Spleen (tissue), 11 donors: ENCODE results near the gene IGF1R. TPM values are rescaled to one million over a fixed set of nuclear protein-coding genes. Genes with fewer than 3 reads are reported as not detected.

Experiments used
- DNase-seq: peaks from one replicate; pipeline ENCODE4 v3.0.0-alpha.2; 2020
- H3K27ac ChIP-seq, 8 donors: fragments of 200-600 bp; sonication (generic) in 7 of 8; 1 replicate in 4 of 8; 2 replicates in 4 of 8; pipeline versions ENCODE4 v1.5.0 to v1.8.0; 2016 to 2021; ENCODE audit warnings: inconsistent platforms in 4 of 8, mild to moderate bottlenecking in 4 of 8, moderate library complexity in 1 of 8
- H3K27me3 ChIP-seq, 7 donors: fragments of 200-600 bp; sonication (generic) in 6 of 7; replicated peaks in 1 of 7; 1 replicate in 4 of 7; 2 replicates in 3 of 7; pipeline versions ENCODE4 v1.5.0 to v1.8.0; 2016 to 2021; ENCODE audit warnings: inconsistent platforms in 3 of 7, mild to moderate bottlenecking in 1 of 7
- H3K36me3 ChIP-seq, 6 donors: fragments of 200-600 bp; sonication (generic) in 5 of 6; 1 replicate in 4 of 6; 2 replicates in 2 of 6; pipeline versions ENCODE4 v1.5.0 to v1.8.0; 2016 to 2021; ENCODE audit warnings: inconsistent platforms in 2 of 6
- H3K4me1 ChIP-seq, 6 donors: fragments of 200-600 bp; sonication (generic) in 5 of 6; 1 replicate in 3 of 6; 2 replicates in 3 of 6; pipeline versions ENCODE4 v1.5.0 to v1.8.0; 2016 to 2021; ENCODE audit warnings: inconsistent platforms in 3 of 6
- H3K4me3 ChIP-seq, 8 donors: fragments of 200-600 bp; sonication (generic) in 7 of 8; 1 replicate in 4 of 8; 2 replicates in 4 of 8; pipeline versions ENCODE4 v1.5.0 to v1.8.0; 2016 to 2021; ENCODE audit warnings: inconsistent platforms in 4 of 8, mild to moderate bottlenecking in 4 of 8, moderate library complexity in 2 of 8
- H3K9me3 ChIP-seq, 8 donors: fragments of 200-600 bp; sonication (generic) in 7 of 8; 1 replicate in 4 of 8; 2 replicates in 4 of 8; pipeline versions ENCODE4 v1.5.0 to v1.8.0; 2016 to 2021; ENCODE audit warnings: inconsistent platforms in 4 of 8
- CTCF ChIP-seq, 11 experiments: fragments of 200-600 bp in 7 of 11; fragments of 450-650 bp in 4 of 11; sonication (generic) in 4 of 11; IDR thresholded peaks in 8 of 11; conservative IDR thresholded peaks in 3 of 11; 1 replicate in 7 of 11; 2 replicates in 4 of 11; pipeline versions ENCODE4 v1.4.0 to v1.8.0; 2016 to 2021; ENCODE audit warnings: antibody characterized with exemption in 11 of 11, inconsistent platforms in 4 of 11, mild to moderate bottlenecking in 1 of 11
- POLR2A ChIP-seq, 3 donors: fragments of 450-650 bp; IDR thresholded peaks; one replicate each; pipeline ENCODE4 v1.5.1; 2017; ENCODE audit warnings: antibody characterized with exemption in 3 of 3, mild to moderate bottlenecking in 1 of 3
- POLR2AphosphoS5 ChIP-seq, 3 donors: sonication (generic); formaldehyde crosslinking; IDR thresholded peaks; one replicate each; pipeline ENCODE4 v1.5.1; 2017; ENCODE audit warnings: antibody characterized with exemption in 3 of 3
- WGBS, 5 donors: extraction: QIAGEN DNeasy Blood & Tissue Kit in 3 of 5; methylation state at CpG; one replicate each; pipeline versions ENCODE4 v1.1.5 to v1.1.7; 2013 to 2018; 5-methylcytosine and 5-hydroxymethylcytosine counted together
- intact Hi-C: fragments of 100-400 bp; cut with DNase I; formaldehyde crosslinking; loops from one replicate; pipeline ENCODE4 v1.15.0; 2023; ENCODE audit warnings: low total_unique reads
- polyA plus RNA-seq, 3 donors: library from polyadenylated mRNA; stranded (reverse); fragments of 200-250 nt; gene quantifications; one replicate each; pipeline ENCODE4 v1.2.1, GENCODE V29; 2013
- total RNA-seq, 7 donors: library from RNA; depleted of rRNA in 3 of 7; stranded (reverse); fragments of >200 nt in 3 of 7; fragmentation: NEBNext Ultra II Directional in 4 of 7; extraction: Animal tissue kit (Norgen Biotek cat#: 25700) in 4 of 7; gene quantifications; one replicate each; pipeline versions ENCODE4 v1.1.0 to v1.2.1, GENCODE V29; 2016 to 2021
- donor health status: healthy with polysubstance abuse.
- donor health status: DM: no; HTN: no; CAD: no; lungs with moderate emphysema.
- donor health status: DM: no; HTN: no; CAD: no.
- donor health status: Bipolar disorder and iron deficiency.
- donor health status: healthy.
- donor health status: DM: no; HTN: no; CAD: no.
- donor health status: DM: yes; HTN: yes; CAD: no.

Gene IGF1R
- total and polyA plus RNA-seq, 10 donors = 1.1 to 104 (median 53.1) TPM

GRCh38 chr15:98698792-98699191 is 50.5 kb downstream of the IGF1R start:
- peaks cover 0 to 66% (median 23%) of the 10 kb centered on the region in 6 donors for H3K4me1 ChIP-seq
- 48 to 79% (median 64%) methylated on average over 2 of the region's 2 CpGs for WGBS, 5 donors

GRCh38 chr15:98699591-98700424 is 51.5 kb downstream of the IGF1R start:
- Histone ChIP-seq H3K9me3 (no peaks in the 10 kb centered on the region), H3K27ac (no peak overlapping the region), H3K4me3 (no peak overlapping the region), H3K36me3 (no peaks in the 10 kb centered on the region), H3K4me1 (peaks cover 0 to 76% (median 25%) of the 10 kb centered on the region in 6 donors), H3K27me3 (no peaks in the 10 kb centered on the region)
- DNase-seq = no peak
- intact Hi-C loops = no loop called here
- 74 to 80% (median 79%) methylated on average over 11 of the region's 11 CpGs for WGBS, 5 donors
- TF ChIP-seq POLR2A (IDR thresholded peaks at IDR 0.05) (no peak), POLR2AphosphoS5 (IDR thresholded peaks at IDR 0.05) (no peak), CTCF (IDR thresholded peaks at IDR 0.05 in 8 of 11, conservative IDR thresholded peaks at IDR 0.05 in 3 of 11) (no peak)

More at GRCh38 chr15:98698792-98699191, 50.5 kb downstream of the IGF1R start:
- Histone ChIP-seq H3K27ac (no peak overlapping the region), H3K27me3 (no peaks in the 10 kb centered on the region), H3K36me3 (no peaks in the 10 kb centered on the region), H3K9me3 (no peaks in the 10 kb centered on the region), H3K4me3 (no peak overlapping the region)
- TF ChIP-seq POLR2A (IDR thresholded peaks at IDR 0.05) (no peak), CTCF (IDR thresholded peaks at IDR 0.05 in 8 of 11, conservative IDR thresholded peaks at IDR 0.05 in 3 of 11) (no peak), POLR2AphosphoS5 (IDR thresholded peaks at IDR 0.05) (no peak)
- DNase-seq = no peak
- intact Hi-C loops = no loop called here

GRCh38 chr15:98700519-98700918 is 52.2 kb downstream of the IGF1R start:
- Histone ChIP-seq H3K4me1 (peaks cover 0 to 78% (median 28%) of the 10 kb centered on the region in 6 donors), H3K27me3 (no peaks in the 10 kb centered on the region), H3K27ac (no peak overlapping the region), H3K36me3 (no peaks in the 10 kb centered on the region), H3K4me3 (no peak overlapping the region), H3K9me3 (no peaks in the 10 kb centered on the region)
- DNase-seq = no peak
- intact Hi-C loops = no loop called here
- WGBS, 5 donors = 67 to 76% (median 70%) methylated on average over 6 of the region's 6 CpGs
- TF ChIP-seq POLR2A (IDR thresholded peaks at IDR 0.05) = no peak
- TF ChIP-seq POLR2AphosphoS5 (IDR thresholded peaks at IDR 0.05) = no peak
- no peak for TF ChIP-seq CTCF (IDR thresholded peaks at IDR 0.05 in 8 of 11, conservative IDR thresholded peaks at IDR 0.05 in 3 of 11)

GRCh38 chr15:98703126-98703685 is 54.9 kb downstream of the IGF1R start:
- Histone ChIP-seq H3K4me3 (no peak overlapping the region), H3K27ac (no peak overlapping the region), H3K27me3 (no peaks in the 10 kb centered on the region), H3K9me3 (no peaks in the 10 kb centered on the region), H3K36me3 (peaks cover 0 to 11% (median 8%) of the 10 kb centered on the region in 6 donors), H3K4me1 (peaks cover 0 to 65% (median 23%) of the 10 kb centered on the region in 6 donors)
- intact Hi-C loops = no loop called here
- DNase-seq = no peak
- WGBS, 5 donors = 38 to 47% (median 43%) methylated on average over 6 of the region's 6 CpGs
- no peak for TF ChIP-seq CTCF (IDR thresholded peaks at IDR 0.05 in 8 of 11, conservative IDR thresholded peaks at IDR 0.05 in 3 of 11)
- TF ChIP-seq POLR2AphosphoS5 (IDR thresholded peaks at IDR 0.05) = no peak
- no peak for TF ChIP-seq POLR2A (IDR thresholded peaks at IDR 0.05)
